GM12873 (cell line): ENCODE data around the gene SLC22A15.

Source experiments
- CTCF ChIP-seq: IDR thresholded peaks from 2 replicates; pipeline ENCODE4 v1.5.1; 2012; ENCODE audit warnings: low read depth, mild to moderate bottlenecking, moderate library complexity, low read length, control low read depth; ENCODE audit not compliant: insufficient read depth; ENCODE audit errors: missing control alignments

SLC22A15 gene

GRCh38 chr1:116092752-116093489 lies 116.6 kb downstream of the SLC22A15 start:
- TF ChIP-seq CTCF = no peak

- no peak for TF ChIP-seq CTCF
These were observed 118.7 kb downstream of the SLC22A15 start for GRCh38 chr1:116095027-116095426.

GRCh38 chr1:116096013-116096618 lies 119.8 kb downstream of the SLC22A15 start:
- no peak for TF ChIP-seq CTCF

GRCh38 chr1:116097626-116098025 lies 121.3 kb downstream of the SLC22A15 start:
- no peak for TF ChIP-seq CTCF

GRCh38 chr1:116099379-116099778 lies 123.1 kb downstream of the SLC22A15 start:
- TF ChIP-seq CTCF = no peak

- TF ChIP-seq CTCF = no peak
These were observed 123.6 kb downstream of the SLC22A15 start for GRCh38 chr1:116099919-116100318.

- TF ChIP-seq CTCF = no peak
These were observed 128.4 kb downstream of the SLC22A15 start for GRCh38 chr1:116104667-116105066.
